ENCODE data around the gene USP32. TPM values are rescaled to one million over a fixed set of nuclear protein-coding genes. Genes with fewer than 3 reads are reported as not detected.

Gene USP32
- total and polyA plus RNA-seq, 2 donors (not counting 1 experiment from before 2014, with no cell fraction given): 7.7 to 48.8 TPM

DNA sequence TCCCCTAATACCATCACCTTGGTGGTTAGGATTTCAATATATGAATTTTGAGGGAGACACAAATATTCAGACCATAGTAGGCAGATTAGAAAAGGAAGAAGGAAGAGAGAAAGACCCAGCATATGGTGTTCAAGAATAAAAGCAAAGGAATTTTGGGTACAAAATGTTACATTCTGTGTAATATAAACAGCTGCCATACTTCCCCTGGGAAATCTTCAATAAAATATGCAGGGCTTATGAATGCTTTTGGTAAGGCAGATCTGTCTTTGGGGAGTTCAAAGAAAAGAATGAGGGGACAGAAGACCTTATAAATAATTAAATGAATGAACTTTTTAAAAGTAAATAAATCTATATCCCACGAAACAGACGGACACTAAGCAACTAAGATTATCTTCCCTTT, 91.9 kb downstream of the USP32 start:
- Histone ChIP-seq H3K79me2 (ENCODE audit: control insufficient read depth, insufficient read depth, low read length) (peaks cover 39% of the 10 kb centered on the region), H3K9ac (ENCODE audit: low read length) (no peak overlapping the region), H3K36me3 (replicated peaks in 1 of 2; ENCODE audit: control extremely low read depth in 1 of 2, control insufficient read depth in 1 of 2, extremely low read depth in 1 of 2, insufficient read depth in 2 of 2, low read length in 1 of 2) (peaks cover 4 to 20% of the 10 kb centered on the region in 2 experiments), H3K4me1 (ENCODE audit: control insufficient read depth in 2 of 2, insufficient read depth in 2 of 2, low read length in 2 of 2) (peaks cover under 1 to 4% of the 10 kb centered on the region in 2 donors), H3K27me3 (replicated peaks in 1 of 4; ENCODE audit: control extremely low read depth in 1 of 4, control insufficient read depth in 3 of 4, insufficient read depth in 4 of 4, low read length in 3 of 4) (no peaks in the 10 kb centered on the region), H3K27ac (ENCODE audit: low read length in 2 of 2) (no peak overlapping the region), H3K4me2 (replicated peaks; ENCODE audit: low read depth, low read length, poor library complexity, severe bottlenecking) (no peak overlapping the region), H3K4me3 (ENCODE audit: control extremely low read depth in 1 of 5, extremely low read depth in 1 of 5, insufficient read depth in 1 of 5, low read depth in 2 of 5, low read length in 4 of 5) (no peak overlapping the region), H4K20me1 (ENCODE audit: control insufficient read depth, insufficient read depth, low read length, poor library complexity, severe bottlenecking) (peaks cover 14% of the 10 kb centered on the region), H3K9me3 (ENCODE audit: control extremely low read depth in 1 of 3, control insufficient read depth in 2 of 3, insufficient read depth in 1 of 3, low read length in 2 of 3) (peaks cover 0 to 3% (median 0%) of the 10 kb centered on the region in 3 donors), H2AFZ (ENCODE audit: insufficient read depth, low read depth, low read length, poor library complexity, severe bottlenecking) (no peak overlapping the region)
- Mint-ChIP-seq H3K27ac (no peak overlapping the region), H3K27me3 (no peaks in the 10 kb centered on the region), H3K9me3 (ENCODE audit: insufficient read depth) (peaks cover 4% of the 10 kb centered on the region), H3K4me1 (peaks cover 15% of the 10 kb centered on the region), H3K4me3 (no peak overlapping the region)
- no peak for ATAC-seq (ENCODE audit: low read depth)
- WGBS (ENCODE audit: insufficient coverage): no CpG with 5 or more reads among the region's 2 CpGs
- CTCF ChIA-PET: no interaction called here
- DNase-seq: no peak
- intact Hi-C loops (cut with micrococcal nuclease): no loop called here
- POLR2A ChIA-PET: no interaction called here
- TF ChIP-seq EZH2 (IDR thresholded peaks at IDR 0.05; ENCODE audit: borderline replicate concordance, insufficient read depth, low read depth, low read length, poor library complexity, severe bottlenecking) (no peak), CTCF (IDR thresholded peaks at IDR 0.05) (no peak)

- Mint-ChIP-seq H3K27me3 (no peaks in the 10 kb centered on the region), H3K4me3 (no peak overlapping the region), H3K4me1 (peaks cover 4% of the 10 kb centered on the region), H3K27ac (no peak overlapping the region), H3K9me3 (ENCODE audit: insufficient read depth) (no peaks in the 10 kb centered on the region)
- intact Hi-C loops (cut with micrococcal nuclease): no loop called here
- no peak for TF ChIP-seq EZH2 (IDR thresholded peaks at IDR 0.05; ENCODE audit: borderline replicate concordance, insufficient read depth, low read depth, low read length, poor library complexity, severe bottlenecking)
- no peak for TF ChIP-seq CTCF (IDR thresholded peaks at IDR 0.05)
- H3K4me1 ChIP-seq (ENCODE audit: control insufficient read depth in 2 of 2, insufficient read depth in 2 of 2, low read length in 2 of 2): peaks cover 0 to 2% of the 10 kb centered on the region in 2 donors
- no peak overlapping the region for H3K4me3 ChIP-seq (ENCODE audit: control extremely low read depth in 1 of 5, extremely low read depth in 1 of 5, insufficient read depth in 1 of 5, low read depth in 2 of 5, low read length in 4 of 5)
- ChIA-PET CTCF (interaction anchor here (0.6 kb wide), 1 partner anchor 106 kb away, joined by 3 read pairs; no protein-coding TSS in a partner anchor), POLR2A (no interaction called here)
- WGBS (ENCODE audit: insufficient coverage): 100% methylated on average over 1 of the region's 4 CpGs
- H4K20me1 ChIP-seq (ENCODE audit: control insufficient read depth, insufficient read depth, low read length, poor library complexity, severe bottlenecking): peaks cover 14% of the 10 kb centered on the region
- H3K27ac ChIP-seq (ENCODE audit: low read length in 2 of 2): no peak overlapping the region
- no peak for ATAC-seq (ENCODE audit: low read depth)
- peaks cover 4 to 27% of the 10 kb centered on the region in 2 experiments for H3K36me3 ChIP-seq (replicated peaks in 1 of 2; ENCODE audit: control extremely low read depth in 1 of 2, control insufficient read depth in 1 of 2, extremely low read depth in 1 of 2, insufficient read depth in 2 of 2, low read length in 1 of 2)
- H3K9ac ChIP-seq (ENCODE audit: low read length): no peak overlapping the region
- DNase-seq: no peak
- H3K27me3 ChIP-seq (replicated peaks in 1 of 4; ENCODE audit: control extremely low read depth in 1 of 4, control insufficient read depth in 3 of 4, insufficient read depth in 4 of 4, low read length in 3 of 4): no peaks in the 10 kb centered on the region
- H3K9me3 ChIP-seq (ENCODE audit: control extremely low read depth in 1 of 3, control insufficient read depth in 2 of 3, insufficient read depth in 1 of 3, low read length in 2 of 3): no peaks in the 10 kb centered on the region
- H2AFZ ChIP-seq (ENCODE audit: insufficient read depth, low read depth, low read length, poor library complexity, severe bottlenecking): no peak overlapping the region
- H3K4me2 ChIP-seq (replicated peaks; ENCODE audit: low read depth, low read length, poor library complexity, severe bottlenecking): no peak overlapping the region
- H3K79me2 ChIP-seq (ENCODE audit: control insufficient read depth, insufficient read depth, low read length): peaks cover 18% of the 10 kb centered on the region
Observed at GRCh38 chr17:60297760-60298401, 94.1 kb downstream of the USP32 start.

Data from B cell (primary cell).